Gastrocnemius medialis (tissue), 4 donors: ENCODE measurements around the gene STAM2.

Source experiments
- CTCF ChIP-seq, 5 experiments: fragments of 450-650 bp in 3 of 5; fragments of 200-600 bp in 2 of 5; sonication (generic) in 2 of 5; IDR thresholded peaks in 4 of 5; conservative IDR thresholded peaks in 1 of 5; 1 replicate in 4 of 5; 2 replicates in 1 of 5; pipeline ENCODE4 v1.5.1; 2016 to 2019; ENCODE audit warnings: antibody characterized with exemption in 5 of 5, mild to moderate bottlenecking in 3 of 5, moderate library complexity in 3 of 5
- POLR2A ChIP-seq, 2 donors: fragments of 450-650 bp; IDR thresholded peaks; one replicate each; pipeline ENCODE4 v1.6.1; 2017; ENCODE audit warnings: antibody characterized with exemption in 2 of 2, mild to moderate bottlenecking in 2 of 2, moderate library complexity in 2 of 2

- TF ChIP-seq CTCF (IDR thresholded peaks at IDR 0.05 in 4 of 5, conservative IDR thresholded peaks at IDR 0.05 in 1 of 5) (no peak), POLR2A (IDR thresholded peaks at IDR 0.05) (no peak)
Measured at GRCh38 chr2:152174574-152174973, 989 bp downstream of the STAM2 start.
